Activated gamma-delta T cell (primary cell): ENCODE data around the gene TEX35.
"Not testable (repeated sequence)": the region's sequence is repeated elsewhere in the genome, so short reads cannot be mapped to it uniquely, and the experiment has no call there.

Experiments used
- DNase-seq: peaks from one replicate; lab custom pipeline; 2025; lab: John Stamatoyannopoulos, UW

Gene TEX35

DNA sequence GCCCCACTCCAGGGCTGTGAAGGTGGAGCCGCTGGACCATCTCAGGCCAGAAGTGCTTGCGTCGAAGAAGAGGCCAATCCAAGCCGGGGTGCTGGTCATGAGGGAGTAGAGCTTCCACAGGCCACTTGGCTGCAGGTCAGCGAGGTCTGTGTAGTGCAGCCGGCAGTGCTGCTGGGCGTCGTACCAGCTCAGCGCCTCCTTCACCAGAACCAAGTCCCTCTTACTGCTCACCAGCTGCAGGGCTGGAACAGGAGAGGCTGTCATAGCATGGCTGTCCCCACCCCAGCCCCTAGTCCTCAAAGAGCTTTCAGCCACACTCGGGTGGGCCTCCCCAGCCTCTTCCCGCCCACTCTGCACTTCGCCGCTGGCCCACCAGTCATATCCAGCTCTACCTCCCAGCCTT lies 18.3 kb upstream of the TEX35 start:
- no peak for DNase-seq

DNA sequence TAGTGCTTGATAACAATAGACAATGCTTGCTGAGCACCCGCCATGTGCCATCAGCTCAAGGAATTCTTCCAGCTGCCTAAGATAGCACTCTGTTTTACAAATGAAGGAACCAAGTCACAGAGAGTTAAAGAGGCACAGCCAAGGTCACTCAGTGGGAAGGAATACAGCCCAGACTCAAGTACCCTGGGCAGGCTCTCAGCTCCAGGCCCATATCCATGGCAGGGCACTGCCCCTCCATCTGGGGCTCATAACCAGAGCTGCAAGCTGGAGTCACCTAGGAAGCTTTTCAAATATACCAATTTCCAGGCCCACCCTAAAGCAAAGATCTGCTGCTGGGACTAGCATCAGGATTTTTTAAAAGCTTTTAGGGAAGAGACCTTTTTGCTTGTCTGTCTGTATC lies 17.8 kb upstream of the TEX35 start:
- no peak for DNase-seq

DNA sequence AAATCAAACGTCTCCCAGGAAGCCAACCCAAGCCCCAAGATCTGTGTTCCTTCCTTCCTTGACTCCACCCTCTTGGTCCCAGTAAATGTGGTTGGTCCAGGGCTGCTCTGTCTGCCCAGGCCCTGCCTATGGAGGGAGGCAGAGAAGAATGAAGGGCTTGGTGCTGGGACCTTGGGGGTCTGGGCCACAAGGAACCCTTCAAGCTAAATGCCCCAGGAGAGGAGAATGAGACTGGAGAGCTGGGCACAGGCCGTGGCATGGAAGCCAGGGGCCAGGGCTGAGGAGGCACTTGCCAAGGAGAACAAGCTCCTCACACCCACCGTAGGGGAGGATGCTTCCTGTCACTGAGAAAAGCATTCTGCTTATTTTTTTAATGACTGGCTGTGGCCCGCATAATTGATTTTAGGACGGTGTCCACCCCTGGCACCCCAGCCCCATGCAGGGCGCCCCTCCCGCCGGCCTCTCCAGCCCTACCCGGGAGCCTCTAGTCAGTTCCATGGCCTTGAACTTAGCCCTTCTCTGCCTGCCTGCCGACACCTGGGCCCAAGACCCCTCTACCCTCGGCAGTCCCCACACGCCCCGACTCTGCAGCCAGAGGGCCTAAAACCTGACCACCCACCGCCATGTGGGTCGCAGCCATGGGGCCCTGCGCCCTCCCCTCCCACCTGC lies 17.0 kb upstream of the TEX35 start:
- no peak for DNase-seq

DNA sequence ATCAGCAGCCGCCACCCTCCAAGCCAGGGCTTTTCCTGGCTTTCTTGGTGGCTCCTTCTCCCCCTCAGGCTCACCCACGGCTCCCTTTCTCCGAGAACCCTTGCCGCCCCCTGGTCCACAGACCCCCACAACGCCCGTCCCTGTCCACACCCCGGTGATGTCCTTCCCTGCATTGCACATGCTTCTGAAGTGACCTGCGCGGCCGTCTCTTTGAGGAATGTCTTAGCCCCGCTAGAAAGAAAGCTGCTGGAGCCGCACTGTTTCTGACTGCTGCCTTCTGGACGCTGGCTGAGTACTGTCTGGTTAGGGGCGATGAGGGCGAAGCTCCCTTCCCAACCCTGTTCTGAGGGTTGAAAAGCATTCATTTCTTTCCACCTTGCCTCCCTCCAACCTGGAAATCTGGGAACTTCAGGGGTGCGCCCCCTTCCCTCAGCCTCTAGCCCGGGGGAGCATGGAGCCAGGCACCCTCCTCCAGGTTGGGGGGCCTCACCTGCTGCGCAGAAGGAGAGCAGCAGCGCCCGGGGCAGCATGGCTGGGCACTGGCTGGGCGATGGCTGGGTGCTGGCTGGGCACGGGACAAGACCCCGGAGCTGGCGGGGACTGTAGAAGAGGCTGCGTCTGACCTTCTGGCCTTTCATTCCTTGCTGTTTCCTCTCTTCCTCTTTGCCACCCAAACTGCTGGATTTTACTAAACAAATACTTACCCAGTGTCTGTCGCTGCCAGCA lies 16.3 kb upstream of the TEX35 start, which contains the start of gene CLEC20A:
Gene CLEC20A, minus strand, starts transcription at position 555 of the 726 bp plus-strand sequence. Its CDS starts 25 bp downstream, at position 530.
- no peak for DNase-seq

DNA sequence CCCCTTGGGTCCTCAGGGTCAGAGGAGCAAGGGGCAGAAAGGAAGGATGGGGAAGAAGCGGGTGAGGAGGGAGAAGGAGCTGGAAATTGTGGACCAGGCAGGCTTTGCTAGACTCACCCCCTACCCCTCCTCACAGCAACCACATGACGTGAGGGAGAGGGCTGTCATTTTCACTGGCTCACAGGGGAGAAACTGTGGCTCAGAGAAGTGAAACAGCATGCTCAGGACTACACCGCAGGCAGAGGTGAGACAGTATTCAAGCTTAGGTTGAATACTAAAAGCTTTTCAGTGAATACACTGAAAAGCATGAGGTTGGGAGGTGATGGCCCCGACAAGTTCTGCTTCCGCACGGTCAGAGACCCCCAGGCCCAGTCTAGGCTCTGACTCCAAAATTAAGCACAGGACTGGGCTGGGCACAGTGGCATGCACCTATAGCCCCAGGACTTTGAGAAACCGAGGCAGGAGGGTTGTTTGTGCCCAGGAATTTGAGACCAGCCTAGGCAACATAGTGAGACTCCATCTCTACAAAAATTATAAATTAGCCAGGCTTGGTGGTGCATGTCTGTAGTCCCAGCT lies 14.9 kb upstream of the TEX35 start:
- DNase-seq: no peak

DNA sequence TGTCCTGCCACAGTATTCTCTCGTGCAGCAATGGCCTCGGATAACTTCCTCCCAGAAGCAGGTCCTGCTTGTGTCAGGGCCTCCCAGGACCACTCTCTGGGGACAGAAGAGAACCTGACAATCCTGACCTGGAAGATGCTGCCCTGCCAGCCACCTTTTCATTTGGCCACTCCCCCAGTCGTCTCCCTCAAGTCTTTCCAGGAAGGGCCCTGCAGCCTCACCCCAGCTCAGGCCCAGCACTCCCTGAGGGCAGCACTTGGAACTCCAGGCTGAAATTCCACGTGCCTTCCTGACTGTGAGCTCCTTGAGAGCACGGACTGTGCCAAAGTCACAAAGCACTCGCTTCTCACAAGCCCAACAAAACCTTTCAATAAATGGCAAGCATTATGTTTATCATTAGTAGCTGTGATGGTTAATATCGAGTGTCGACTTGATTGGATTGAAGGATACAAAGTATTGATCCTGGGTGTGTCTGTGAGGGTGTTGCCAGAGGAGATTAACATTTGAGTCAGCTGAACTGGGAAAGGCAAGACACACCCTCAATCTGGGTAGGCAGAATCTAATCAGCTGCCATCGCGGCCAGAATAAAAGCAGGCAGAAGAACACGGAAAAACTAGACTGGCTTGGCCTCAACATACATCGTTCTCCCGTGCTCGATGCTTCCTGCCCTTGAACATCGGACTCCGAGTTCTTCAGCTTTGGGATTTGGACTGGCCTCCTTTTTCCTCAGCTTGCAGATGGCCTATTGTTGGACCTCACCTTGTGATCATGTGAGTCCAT lies 13.8 kb upstream of the TEX35 start:
- no peak for DNase-seq

DNA sequence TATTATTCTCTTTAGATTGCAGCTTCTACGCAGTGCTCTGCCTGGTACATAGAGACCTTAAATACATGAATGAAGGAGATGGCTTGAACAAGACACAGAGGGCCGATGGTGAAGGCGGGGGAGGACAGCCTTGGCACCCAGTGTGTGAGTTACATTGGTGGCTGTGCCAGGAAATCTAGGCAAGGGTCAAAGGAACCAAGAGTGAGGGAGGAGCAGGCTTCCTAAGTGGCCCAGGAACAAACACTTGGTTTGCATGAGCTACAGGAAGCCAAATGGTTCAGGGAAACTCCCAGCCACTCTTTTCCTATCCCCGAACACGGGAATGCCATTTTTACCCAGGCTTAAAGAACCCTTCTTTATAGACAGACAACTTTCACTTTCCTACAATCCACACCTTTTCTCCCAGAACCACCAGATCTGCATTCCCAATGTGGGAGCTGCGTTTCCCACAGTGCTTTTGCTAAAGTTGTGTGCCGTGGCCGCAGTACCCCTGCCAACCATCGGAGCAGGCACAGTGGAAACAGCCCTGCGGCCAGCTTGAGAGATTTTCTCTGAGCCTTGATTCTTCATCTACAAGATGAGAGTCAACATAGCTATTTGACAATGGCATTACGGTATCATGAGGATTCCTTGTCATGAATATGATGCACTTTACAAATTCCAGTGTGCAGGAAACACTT lies 12.7 kb upstream of the TEX35 start:
- no peak for DNase-seq

DNA sequence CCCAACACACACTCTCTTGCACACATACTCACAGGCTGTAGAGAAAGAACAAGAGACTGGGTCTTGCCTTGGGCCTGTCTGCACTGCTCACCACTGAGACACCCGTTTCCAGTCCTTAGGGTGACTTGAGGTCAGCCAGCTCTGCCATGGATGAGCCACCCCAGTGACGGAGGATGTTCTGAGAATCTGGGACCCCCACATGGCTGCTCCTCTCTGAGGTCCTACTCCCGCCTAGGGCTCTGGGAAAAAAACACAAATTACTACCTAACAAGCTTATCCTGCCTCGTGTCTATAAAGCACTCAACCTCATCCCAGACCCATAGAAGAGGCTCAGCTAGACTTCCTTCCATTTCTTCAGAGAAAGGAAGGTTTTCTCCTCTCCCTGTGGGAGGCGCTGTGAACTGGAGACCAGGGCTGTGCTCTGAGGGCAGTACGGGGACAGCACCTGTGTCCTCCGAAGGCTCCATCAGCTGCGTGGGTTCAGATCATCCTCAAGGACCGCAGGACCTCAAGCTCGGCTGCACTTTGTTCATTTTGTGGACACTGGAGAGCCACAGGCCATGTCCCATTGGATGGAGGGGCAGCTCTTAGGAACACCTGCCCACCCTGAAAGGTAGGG lies 11.9 kb upstream of the TEX35 start:
- DNase-seq: no peak

DNA sequence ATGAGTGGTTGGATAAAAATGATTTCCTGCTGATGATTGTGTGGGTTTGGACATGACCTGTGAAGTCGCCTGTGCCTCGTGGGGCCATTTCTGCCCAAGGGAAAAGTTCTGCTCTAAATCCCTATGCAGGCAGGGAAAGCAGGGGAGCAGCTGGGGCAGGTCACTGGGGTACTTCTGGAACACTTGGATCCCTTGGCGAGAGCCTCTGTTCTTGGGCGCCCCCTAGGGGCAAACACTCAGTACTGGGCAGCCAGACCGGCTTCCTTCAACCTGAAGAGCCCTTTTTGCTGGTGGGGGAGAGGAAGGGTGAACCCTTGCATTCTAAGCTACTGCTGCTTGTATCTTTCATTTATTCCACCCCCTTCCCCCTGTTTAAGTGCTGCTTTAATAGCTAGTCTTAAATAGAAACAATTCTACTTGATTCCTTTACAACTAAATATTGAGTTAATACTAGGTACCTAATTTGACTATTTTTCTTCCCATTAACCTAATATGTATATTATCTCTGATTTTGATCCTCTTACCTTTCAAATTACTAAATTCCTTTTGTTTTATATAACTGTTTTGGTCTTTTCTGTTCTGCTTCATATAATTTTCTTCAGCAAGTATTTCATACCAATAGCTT lies 11.1 kb upstream of the TEX35 start:
- DNase-seq: no peak

DNA sequence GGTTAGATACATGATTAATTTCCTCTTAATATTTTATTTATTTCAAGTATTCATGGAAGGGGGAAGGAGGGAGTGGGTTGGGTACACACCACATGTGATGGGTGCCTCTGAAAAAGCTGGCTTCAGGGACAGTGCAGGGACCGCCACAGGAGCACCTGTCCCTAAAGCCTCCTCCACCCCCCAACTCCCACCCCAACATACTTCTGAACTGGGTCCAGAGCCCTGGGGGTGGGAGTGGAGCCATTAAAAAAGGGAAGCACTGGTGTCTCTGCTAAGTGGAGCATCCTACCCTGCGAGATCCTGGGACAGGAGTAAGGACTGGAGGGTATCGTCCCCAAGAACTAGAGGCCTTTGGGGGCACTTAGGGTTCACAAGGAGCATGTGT lies 10.6 kb upstream of the TEX35 start:
- DNase-seq: no peak

DNA sequence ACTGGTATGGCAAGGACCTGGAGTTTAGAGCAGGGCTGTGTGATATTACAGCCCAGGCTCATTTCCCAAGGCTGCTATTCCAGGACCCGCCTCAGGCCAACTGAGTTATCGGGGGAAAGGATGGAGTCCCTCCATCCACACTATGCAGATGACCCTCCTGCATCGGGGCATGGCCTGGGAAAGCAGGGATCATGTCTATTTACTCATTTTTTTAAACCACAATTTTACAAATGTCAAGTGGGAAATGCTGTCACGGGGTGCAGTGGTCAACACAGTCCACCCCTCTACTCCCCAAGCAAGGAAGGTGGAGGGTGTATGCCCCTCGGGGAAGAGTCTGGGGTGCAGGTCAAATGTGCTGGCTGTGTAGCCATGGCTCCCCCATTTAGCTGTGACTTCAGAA lies 10.1 kb upstream of the TEX35 start:
- no peak for DNase-seq

DNA sequence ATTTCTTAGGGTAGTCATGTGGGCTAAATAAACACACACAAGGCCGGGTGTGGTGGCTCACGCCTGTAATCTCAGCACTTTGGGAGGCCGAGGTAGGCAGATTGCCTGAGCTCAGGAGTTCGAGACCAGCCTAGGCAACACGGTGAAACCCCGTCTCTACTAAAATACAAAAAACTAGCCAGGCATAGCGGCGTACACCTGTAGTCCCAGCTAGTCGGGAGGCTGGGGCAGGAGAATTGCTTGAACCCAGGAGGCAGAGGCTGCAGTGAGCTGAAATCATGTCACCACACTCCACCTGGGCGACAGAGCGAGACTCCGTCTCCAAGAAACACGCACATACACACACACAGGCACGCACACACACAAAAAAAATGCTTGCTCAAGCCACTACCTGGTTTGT lies 9.6 kb upstream of the TEX35 start:
- DNase-seq: not testable (repeated sequence)

DNA sequence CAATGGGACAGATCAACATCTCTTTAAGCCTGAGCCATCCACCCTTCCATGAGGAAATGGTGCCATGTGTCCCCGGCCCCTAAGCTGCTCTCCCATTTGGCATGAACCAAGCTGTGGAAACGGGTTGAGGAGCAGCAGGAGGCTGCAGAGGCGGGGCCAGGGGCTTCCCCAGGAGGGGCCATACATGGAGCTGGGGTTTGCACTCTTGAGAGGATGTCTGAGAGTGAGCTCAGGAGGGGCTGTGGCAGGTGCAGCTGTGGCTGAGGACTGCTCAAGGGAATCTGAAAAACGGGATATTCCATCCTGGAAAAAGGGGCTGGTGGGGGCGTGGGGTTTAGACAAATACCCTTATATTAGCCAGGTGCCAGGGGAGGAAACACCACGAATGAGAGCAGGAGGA lies 9.1 kb upstream of the TEX35 start:
- DNase-seq: no peak

DNA sequence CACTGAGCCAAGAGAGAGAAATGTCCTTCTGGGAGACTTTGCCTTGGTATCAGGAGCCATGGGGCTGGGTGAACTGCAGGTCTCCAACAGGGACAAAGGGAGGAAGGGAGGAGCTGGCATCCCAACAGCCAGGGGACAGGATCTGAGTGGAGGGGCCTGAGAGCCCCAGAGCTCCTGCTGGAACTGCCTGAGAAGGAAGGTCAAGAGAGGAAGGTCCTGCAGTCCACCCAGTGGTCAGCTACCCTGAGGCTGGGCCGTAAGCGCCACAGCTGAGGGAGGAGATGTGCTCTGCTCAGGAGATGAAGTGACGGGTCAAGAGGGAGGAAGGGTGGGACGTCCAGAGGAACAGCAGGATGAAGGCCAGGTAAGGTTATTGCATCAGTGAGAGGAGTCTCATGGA lies 8.6 kb upstream of the TEX35 start:
- no peak for DNase-seq

DNA sequence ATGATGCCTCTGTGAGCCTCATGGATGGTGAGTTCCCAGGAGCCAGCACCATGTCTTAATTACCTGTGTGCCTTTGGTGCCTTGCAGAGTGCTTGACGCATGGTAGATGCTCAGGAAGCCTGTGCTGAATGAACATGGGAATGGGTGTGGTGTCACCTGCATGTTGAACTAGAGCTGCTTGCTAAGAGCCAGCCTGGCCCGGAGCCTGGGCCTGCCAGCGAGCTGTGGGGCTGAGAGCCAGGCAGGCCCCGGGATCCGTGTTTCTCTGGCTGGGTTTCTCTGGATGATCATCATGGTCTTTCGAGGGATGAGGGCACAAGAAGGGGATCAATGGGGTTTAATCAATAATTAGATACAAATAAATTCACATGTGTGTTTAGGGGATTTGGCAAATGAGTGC lies 6.7 kb upstream of the TEX35 start:
- DNase-seq: no peak

DNA sequence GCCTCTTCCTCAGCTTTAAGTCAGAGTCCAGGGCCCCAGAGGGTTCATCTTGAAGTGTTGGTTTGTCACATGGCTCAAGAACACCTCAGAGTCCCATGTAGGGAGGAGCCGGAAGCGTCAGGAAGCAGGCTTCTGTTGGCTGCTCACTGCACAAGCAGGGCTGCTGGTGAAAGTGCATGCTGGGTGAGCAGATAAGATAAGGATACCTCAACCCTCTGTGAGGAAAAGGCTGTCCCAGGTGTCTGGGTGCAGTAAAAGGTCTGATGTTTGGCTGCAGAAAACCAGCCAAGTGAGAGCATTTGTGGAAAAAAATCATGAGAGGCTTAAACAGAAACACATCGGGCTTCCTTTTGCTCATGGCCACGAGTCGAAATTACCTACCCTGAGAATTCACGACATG lies 6.2 kb upstream of the TEX35 start:
- no peak for DNase-seq

DNA sequence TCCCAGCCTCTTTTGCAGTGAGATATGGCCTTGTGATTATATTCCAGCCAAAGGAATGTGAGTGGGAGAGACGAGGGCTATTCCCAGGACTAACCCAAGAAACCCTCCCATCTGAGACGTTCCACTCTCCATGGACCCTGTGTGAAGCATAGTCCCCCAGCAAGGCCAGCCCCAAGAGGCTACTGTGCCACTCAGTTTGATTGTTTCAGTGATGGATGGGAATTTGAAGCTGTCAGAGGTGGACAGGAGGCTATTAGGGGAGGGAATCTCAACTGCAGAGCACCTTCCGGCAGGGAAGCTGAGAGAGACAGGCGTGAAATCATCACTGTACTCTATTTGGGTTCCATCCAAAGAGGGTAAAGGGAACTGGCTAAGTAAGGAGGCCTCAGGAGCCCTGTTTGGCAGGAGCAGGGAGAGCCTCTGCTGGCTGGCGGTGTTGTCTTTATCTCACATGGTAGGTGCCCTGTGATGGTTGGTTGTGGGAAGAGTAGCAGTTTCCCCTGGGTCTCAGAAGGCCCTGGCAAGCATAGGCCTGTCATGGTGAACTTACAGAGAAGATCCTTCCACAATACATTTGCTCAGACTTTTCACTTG lies 3.4 kb upstream of the TEX35 start:
- DNase-seq: no peak

DNA sequence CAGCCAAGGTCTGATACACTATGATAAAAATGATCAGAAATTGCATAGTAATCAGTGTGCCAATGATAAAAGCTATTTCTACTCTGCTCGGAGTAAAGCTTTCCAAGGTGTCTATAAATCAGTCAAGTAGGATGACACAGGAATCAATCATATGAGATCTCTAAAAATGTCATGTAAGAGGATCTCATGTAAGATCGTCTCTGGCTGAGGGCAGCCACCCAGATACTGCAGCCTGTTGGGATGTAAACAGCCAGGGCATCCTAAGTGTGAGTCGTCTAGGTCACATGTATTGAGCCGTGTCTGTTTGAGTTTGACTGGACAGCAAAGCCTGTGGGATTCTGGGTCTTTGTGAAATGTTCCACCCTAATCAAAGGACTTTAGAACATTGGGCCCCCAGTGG lies 2.8 kb upstream of the TEX35 start:
- no peak for DNase-seq

DNA sequence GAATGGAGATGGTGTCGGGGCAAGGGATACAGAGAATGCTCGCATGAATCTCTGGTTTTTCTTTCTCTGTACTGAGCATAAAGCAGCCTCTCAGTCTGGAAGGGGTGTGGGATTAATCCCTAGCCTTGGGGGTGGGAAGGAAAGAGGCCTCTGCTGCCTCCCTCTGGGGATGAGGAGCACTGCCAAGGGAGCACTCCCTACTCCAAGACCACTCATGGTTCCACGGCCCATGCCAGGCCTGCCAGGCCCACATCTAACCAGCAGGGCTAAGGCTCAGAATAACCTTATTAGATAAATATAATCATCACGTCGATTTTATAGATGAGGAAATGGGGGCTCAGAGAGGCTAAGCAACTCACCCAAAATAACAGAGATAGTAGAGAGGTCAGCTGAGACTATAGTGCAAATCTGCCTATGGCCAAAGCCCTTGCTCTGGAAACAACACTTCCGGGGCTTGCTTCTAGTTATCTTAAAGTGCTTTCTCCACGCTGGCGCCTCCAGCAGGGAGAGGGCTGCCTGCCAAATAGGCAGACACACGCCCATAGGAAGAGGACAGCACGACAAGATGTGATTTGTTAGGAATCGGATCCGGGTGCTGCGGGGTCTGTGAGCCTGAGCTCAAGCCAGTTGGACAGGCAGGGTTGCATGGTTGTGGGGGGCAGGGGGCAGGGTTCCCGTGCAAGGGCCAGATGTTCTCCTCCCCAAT lies 522 bp downstream of the TEX35 start:
- no peak for DNase-seq

DNA sequence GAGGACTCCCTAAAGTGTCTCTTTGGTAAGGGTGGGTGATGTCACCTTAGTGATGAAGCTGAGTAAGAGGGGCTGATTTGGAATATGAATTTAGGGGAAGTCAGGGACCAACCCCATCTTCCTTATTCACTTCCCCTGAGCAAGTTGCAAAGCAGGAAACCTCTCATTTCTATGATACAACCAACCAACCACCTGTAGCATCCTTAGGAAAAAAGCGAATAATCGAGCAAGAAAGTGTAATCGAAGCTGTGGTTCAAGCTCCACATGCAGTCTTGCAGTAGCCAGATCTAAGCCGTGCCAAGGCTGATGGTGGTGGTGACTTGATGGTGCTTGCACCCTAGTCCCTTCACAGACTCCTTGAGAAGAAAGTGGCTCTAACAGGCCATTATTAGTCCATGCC lies 3.2 kb downstream of the TEX35 start:
- no peak for DNase-seq
